GM18868 (cell line): ENCODE data around the gene PPIB.
"Not testable (repeated sequence)": the region's sequence is repeated elsewhere in the genome, so short reads cannot be mapped to it uniquely, and the experiment has no call there.

Experiments
- ATAC-seq: cut with Tn5 transposase; IDR thresholded peaks from one replicate; pipeline ENCODE4 v1.9.1; 2021; ENCODE audit warnings: mild to moderate bottlenecking, moderate library complexity; ENCODE audit not compliant: unreplicated experiment

The PPIB gene

GRCh38 chr15:64143276-64143675, 19.5 kb downstream of the PPIB start:
- ATAC-seq = no peak

- no peak for ATAC-seq
Observed at GRCh38 chr15:64141798-64142512, 20.9 kb downstream of the PPIB start.

- ATAC-seq = no peak
Observed at GRCh38 chr15:64138331-64138941, 24.4 kb downstream of the PPIB start.

GRCh38 chr15:64137226-64137833, 25.5 kb downstream of the PPIB start:
- ATAC-seq = no peak

DNA sequence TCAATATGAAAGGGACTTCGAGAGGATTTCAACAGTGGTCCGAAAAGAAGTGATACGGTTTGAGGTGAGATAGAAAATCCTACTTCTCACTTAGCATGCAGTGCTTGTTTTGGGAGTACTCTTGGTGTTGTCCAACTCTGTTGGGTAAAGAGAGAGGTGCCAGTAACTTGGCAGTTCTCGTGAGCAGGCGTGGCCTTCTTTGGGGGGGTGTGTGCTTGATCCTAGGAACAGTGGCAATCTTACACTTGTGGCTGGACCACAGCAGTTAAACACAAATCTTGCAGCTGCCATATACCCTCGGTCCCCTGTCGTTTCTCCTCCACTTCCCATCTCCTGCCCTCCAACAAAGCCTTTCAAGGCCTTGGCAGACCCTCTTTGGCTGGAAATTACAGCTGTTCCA, 26.5 kb downstream of the PPIB start:
- ATAC-seq = no peak

GRCh38 chr15:64134345-64134829, 28.4 kb downstream of the PPIB start:
- no peak for ATAC-seq

GRCh38 chr15:64133623-64134344, 29.0 kb downstream of the PPIB start:
- ATAC-seq = no peak

GRCh38 chr15:64132217-64132616, 30.6 kb downstream of the PPIB start:
- ATAC-seq = no peak

DNA sequence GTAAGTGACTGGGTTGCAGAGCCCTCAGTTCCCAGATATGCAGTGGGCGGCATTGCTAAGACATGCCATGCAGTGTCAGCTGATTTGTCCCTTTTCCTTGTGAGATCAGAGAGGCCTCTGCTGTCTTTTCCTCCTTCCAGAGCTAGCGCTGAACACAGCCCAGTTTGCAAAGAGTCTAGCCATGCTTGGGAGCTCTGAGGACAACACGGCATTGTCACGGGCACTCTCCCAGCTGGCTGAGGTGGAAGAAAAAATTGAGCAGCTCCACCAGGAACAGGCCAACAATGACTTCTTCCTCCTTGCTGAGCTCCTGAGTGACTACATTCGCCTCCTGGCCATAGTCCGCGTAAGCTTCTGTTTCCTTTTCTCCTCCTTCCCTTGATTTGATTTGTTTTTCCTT, 31.3 kb downstream of the PPIB start:
- ATAC-seq = no peak

- ATAC-seq = no peak
Observed at GRCh38 chr15:64130159-64130558, 32.7 kb downstream of the PPIB start.

GRCh38 chr15:64127521-64128270, 35.1 kb downstream of the PPIB start:
- ATAC-seq = no peak

DNA sequence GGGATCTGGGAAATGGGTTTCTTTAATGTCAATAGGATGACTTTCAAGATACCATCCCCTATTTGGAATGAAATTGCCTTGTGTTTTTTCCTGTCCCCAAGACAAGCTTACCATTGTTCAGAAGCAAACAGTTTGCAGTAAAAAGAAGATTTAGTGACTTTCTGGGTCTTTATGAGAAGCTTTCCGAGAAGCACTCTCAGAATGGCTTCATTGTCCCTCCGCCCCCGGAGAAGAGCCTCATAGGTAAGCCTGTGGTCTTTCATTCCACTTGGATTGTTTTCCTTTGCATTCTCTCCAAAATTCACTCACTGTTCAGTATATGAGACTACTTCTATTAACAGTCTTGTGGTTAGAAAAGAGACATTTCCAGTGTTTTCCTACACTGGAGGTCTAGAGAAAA, 36.8 kb downstream of the PPIB start:
- ATAC-seq = no peak

DNA sequence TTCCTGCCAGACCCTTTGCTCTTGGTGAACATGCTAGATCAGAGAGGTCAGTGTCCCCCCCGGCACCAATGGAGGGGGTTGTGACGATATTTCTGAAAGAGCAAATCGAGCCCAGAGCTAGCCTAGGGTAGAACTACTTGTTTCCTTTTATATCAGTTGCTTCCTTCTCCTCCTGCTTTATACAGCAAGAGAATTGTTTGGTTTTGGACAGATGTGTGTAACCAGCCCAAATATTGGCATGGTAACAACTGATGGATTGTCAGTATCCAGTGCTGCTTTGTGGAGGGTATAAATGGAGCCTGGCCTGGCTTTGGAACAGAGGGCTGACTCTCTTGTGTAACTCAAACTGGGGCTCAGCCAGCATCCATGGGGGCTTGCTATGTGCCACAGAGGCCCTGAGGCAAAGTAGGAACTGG, 39.9 kb downstream of the PPIB start:
- ATAC-seq = no peak

- ATAC-seq = no peak
Observed at GRCh38 chr15:64122444-64122843, 40.4 kb downstream of the PPIB start.

DNA sequence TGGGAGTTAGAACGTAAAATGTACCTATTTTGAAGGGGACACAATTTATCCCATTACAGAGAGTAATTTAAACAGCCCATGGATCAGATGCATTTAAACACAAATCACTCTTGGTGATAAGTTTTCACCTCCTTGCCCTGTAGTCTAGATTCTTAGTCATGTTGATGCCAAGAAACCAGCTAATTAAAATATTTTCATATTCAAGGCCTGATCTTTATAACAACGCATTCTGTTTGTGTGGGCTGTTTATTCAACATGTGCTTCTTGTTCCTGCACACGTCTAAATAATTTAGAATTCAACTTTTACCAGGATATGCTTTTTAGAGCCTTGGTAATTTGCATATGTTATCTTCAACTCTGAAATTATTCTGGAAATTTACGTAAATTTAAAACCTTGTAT, 41.2 kb downstream of the PPIB start:
- no peak for ATAC-seq

- not testable (repeated sequence) for ATAC-seq
Observed at GRCh38 chr15:64120322-64120721, 42.5 kb downstream of the PPIB start.

DNA sequence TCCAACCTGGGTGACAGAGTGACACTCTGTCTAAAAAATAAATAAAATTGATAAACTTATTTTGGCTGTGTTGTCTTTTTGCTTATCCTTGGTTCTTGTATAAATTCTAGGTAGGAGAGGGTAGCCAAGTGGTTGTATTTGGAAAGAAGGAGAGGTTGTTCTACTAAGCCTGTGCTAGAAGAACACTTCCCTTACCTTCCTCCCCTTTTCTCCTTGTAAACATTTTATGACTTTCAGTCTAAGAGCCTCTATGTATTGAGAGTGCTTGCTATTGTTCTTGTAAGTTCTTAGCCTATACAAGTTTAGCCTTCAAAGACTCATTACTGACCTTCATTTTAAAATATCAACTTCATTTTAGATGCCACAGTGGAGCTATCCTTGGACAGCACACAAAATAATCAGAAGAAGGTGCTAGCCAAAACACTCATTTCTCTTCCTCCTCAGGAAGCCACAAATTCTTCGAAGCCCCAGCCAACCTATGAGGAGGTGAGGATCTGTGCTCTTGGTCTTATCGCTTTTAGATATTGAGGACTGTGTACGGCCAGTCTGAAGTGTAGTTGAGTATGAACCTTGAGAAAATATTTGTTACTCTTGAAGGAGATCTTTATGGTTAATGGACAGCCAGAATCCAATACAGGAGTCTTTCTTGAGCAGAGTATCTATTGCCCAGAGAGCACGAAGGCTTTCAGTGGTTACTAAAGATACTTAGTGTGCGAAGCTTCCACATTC, 44.9 kb downstream of the PPIB start:
- ATAC-seq = no peak

DNA sequence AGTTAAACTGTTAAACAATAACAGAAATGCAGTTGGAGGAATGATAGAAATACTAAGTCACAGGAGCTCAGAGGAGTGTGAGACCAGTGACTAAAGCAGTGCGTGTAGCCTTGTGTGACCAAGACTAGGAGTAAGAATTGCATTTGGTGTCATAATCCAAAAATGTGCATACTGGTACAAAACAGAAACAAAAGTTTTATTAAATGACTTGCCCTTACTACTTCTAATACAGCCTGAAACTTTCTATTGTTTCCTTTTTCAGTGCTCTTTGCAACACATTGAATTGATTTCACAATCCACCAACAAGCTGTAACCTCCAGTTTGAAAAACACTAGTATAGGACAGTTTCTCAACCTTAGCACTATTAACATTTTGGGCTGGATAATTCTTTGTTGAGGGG, 49.9 kb downstream of the PPIB start:
- ATAC-seq = no peak

GRCh38 chr15:64112073-64112772, 50.6 kb downstream of the PPIB start:
- no peak for ATAC-seq

DNA sequence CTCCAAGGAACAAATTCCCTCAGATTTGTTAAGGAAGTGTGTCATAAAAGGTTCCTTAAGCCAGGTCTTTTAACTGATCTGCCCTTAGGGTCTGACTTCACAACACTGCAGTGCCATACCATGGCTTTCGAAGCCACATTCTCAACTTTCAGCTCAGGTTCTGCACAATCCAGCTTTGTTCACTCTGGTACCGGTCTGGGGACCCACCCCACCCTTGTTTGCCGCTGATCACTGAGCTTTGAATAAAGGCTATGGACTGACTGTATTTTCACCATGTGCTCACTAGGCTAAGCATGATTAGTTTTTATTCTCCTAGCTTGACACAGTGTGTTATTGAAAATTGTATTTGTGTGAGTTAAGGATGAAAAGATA, 51.2 kb downstream of the PPIB start:
- no peak for ATAC-seq
